HEK293 (cell line): ENCODE measurements around the gene KCNMA1.

Source experiments
- CTCF ChIA-PET: fragments of 350-600 bp; formaldehyde crosslinking; extraction: SDS; loops from one replicate; lab custom pipeline; 2021; ENCODE audit warnings: antibody characterized with exemption; lab: Yijun Ruan, JAX
- POLR2A ChIA-PET: fragments of 300-600 bp; formaldehyde crosslinking; extraction: SDS; loops from one replicate; lab custom pipeline; 2020; ENCODE audit warnings: antibody characterized with exemption, inconsistent platforms; lab: Yijun Ruan, JAX
- H3K27ac ChIP-seq: fragments of 200-500 bp; sonication (Bioruptor generic); 2 replicates; pipeline ENCODE4 v1.5.1; 2014; ENCODE audit warnings: low read depth, low read length, control low read depth, inconsistent platforms; ENCODE audit errors: extremely low read depth
- H3K36me3 ChIP-seq, 2 experiments: fragments of 200-500 bp in 1 of 2; sonication (Bioruptor generic) in 1 of 2; 1 replicate in 1 of 2; 2 replicates in 1 of 2; pipeline ENCODE4 v1.5.1; 2014 to 2017; ENCODE audit warnings: inconsistent platforms in 2 of 2, low read length in 2 of 2; ENCODE audit not compliant: control insufficient read depth in 2 of 2, insufficient read depth in 1 of 2
- H3K4me1 ChIP-seq: fragments of 200-500 bp; sonication (Bioruptor generic); 2 replicates; pipeline ENCODE4 v1.5.1; 2014; ENCODE audit warnings: mild to moderate bottlenecking, low read length, inconsistent platforms; ENCODE audit not compliant: control insufficient read depth, insufficient read depth
- H3K4me3 ChIP-seq: 2 replicates; pipeline ENCODE4 v1.5.1; 2011; ENCODE audit warnings: low read depth, mild to moderate bottlenecking, control low read depth, low read length, moderate library complexity
- H3K9me3 ChIP-seq: fragments of 200-500 bp; sonication (Bioruptor generic); 2 replicates; pipeline ENCODE4 v1.5.1; 2014; ENCODE audit warnings: low read depth, low read length, inconsistent platforms; ENCODE audit not compliant: control insufficient read depth, insufficient read depth
- GLI2 ChIP-seq: fragments of 450-650 bp; formaldehyde crosslinking; IDR thresholded peaks from 2 replicates; pipeline ENCODE4; 2017; ENCODE audit warnings: missing biosample characterization, missing genetic modification characterization, low read depth, borderline replicate concordance
- KLF16 ChIP-seq: fragments of 450-650 bp; formaldehyde crosslinking; IDR thresholded peaks from 2 replicates; pipeline ENCODE4 v1.5.1; 2017; ENCODE audit warnings: missing biosample characterization, missing genetic modification characterization
- KLF7 ChIP-seq: fragments of 450-650 bp; formaldehyde crosslinking; IDR thresholded peaks from 2 replicates; pipeline ENCODE4 v1.5.1; 2016; ENCODE audit warnings: missing biosample characterization, missing genetic modification characterization, borderline replicate concordance
- PRDM1 ChIP-seq: fragments of 450-650 bp; formaldehyde crosslinking; IDR thresholded peaks from 2 replicates; pipeline ENCODE4; 2016; ENCODE audit warnings: missing biosample characterization, missing genetic modification characterization
- ZBTB48 ChIP-seq: fragments of 450-650 bp; formaldehyde crosslinking; IDR thresholded peaks from 2 replicates; pipeline ENCODE4 v1.5.1; 2016; ENCODE audit warnings: missing biosample characterization, missing genetic modification characterization
- ZFP41 ChIP-seq: fragments of 450-650 bp; formaldehyde crosslinking; IDR thresholded peaks from 2 replicates; pipeline ENCODE4 v1.5.1; 2016; ENCODE audit warnings: missing biosample characterization, missing genetic modification characterization, borderline replicate concordance
- ZIC2 ChIP-seq: fragments of 450-650 bp; formaldehyde crosslinking; IDR thresholded peaks from 2 replicates; pipeline ENCODE4 v1.5.1; 2016; ENCODE audit warnings: missing biosample characterization, missing genetic modification characterization
- ZNF16 ChIP-seq: fragments of 450-650 bp; formaldehyde crosslinking; IDR thresholded peaks from 2 replicates; pipeline ENCODE4 v1.5.1; 2016; ENCODE audit warnings: low read depth, missing biosample characterization, missing genetic modification characterization
- ZNF2 ChIP-seq: fragments of 450-650 bp; formaldehyde crosslinking; IDR thresholded peaks from 2 replicates; pipeline ENCODE4 v1.5.1; 2016; ENCODE audit warnings: missing biosample characterization, missing genetic modification characterization
- ZNF223 ChIP-seq: fragments of 450-650 bp; formaldehyde crosslinking; IDR thresholded peaks from 2 replicates; pipeline ENCODE4 v1.5.1; 2016; ENCODE audit warnings: missing biosample characterization, missing genetic modification characterization
- ZNF239 ChIP-seq: fragments of 450-650 bp; formaldehyde crosslinking; IDR thresholded peaks from 2 replicates; pipeline ENCODE4 v1.5.1; 2016; ENCODE audit warnings: missing biosample characterization, missing genetic modification characterization
- ZNF423 ChIP-seq: fragments of 450-650 bp; formaldehyde crosslinking; IDR thresholded peaks from 2 replicates; pipeline ENCODE4 v1.5.1; 2016; ENCODE audit warnings: missing biosample characterization, missing genetic modification characterization
- ZNF501 ChIP-seq: fragments of 450-650 bp; formaldehyde crosslinking; IDR thresholded peaks from 2 replicates; pipeline ENCODE4 v1.5.1; 2016; ENCODE audit warnings: missing biosample characterization, missing genetic modification characterization
- ZNF549 ChIP-seq: fragments of 450-650 bp; IDR thresholded peaks from 2 replicates; pipeline ENCODE4 v1.5.1; 2018; ENCODE audit warnings: missing biosample characterization, missing genetic modification characterization, mild to moderate bottlenecking, inconsistent platforms, moderate library complexity
- ZNF561 ChIP-seq: fragments of 450-650 bp; IDR thresholded peaks from 2 replicates; pipeline ENCODE4 v1.5.1; 2018; ENCODE audit warnings: missing biosample characterization, missing genetic modification characterization, borderline replicate concordance
- ZNF571 ChIP-seq: fragments of 450-650 bp; formaldehyde crosslinking; IDR thresholded peaks from 2 replicates; pipeline ENCODE4 v1.5.0; 2017; ENCODE audit warnings: missing biosample characterization, missing genetic modification characterization
- ZNF600 ChIP-seq: fragments of 450-650 bp; formaldehyde crosslinking; IDR thresholded peaks from 2 replicates; pipeline ENCODE4 v1.5.1; 2016; ENCODE audit warnings: missing biosample characterization, missing genetic modification characterization
- ZNF629 ChIP-seq: fragments of 450-650 bp; formaldehyde crosslinking; IDR thresholded peaks from 2 replicates; pipeline ENCODE4 v1.5.1; 2017; ENCODE audit warnings: missing biosample characterization, missing genetic modification characterization
- ZNF701 ChIP-seq: fragments of 450-650 bp; formaldehyde crosslinking; IDR thresholded peaks from 2 replicates; pipeline ENCODE4 v1.5.1; 2016; ENCODE audit warnings: missing biosample characterization, missing genetic modification characterization
- TF ChIP-seq, protein P1 (sequence below): fragments of 450-650 bp; formaldehyde crosslinking; IDR thresholded peaks from 2 replicates; pipeline ENCODE4 v1.5.1; 2016; ENCODE audit warnings: missing biosample characterization, missing genetic modification characterization
- TF ChIP-seq, protein P2 (sequence below): fragments of 450-650 bp; formaldehyde crosslinking; IDR thresholded peaks from 2 replicates; pipeline ENCODE4 v1.5.1; 2016; ENCODE audit warnings: missing biosample characterization, missing genetic modification characterization

KCNMA1 gene

DNA sequence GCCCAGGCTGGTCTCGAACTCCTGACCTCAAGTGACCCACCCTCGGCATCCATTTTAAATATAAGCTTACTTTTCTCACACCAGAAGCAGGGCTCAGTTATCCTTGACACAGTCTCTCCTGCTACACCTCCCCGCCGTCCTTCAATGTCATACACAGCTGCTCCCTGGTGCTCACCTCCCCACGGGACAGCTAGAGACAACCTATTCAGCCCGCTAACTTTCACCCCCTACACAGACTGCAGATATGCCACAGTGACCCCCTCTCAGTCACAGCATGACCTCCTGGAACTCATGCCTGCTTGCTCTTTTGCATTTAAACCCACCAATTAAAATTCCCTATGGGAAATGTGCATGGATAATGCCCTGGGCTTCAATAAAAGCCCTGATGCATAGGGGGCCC is 44.2 kb upstream of the KCNMA1 start:
- Histone ChIP-seq H3K4me3 (no peak overlapping the region), H3K27ac (no peak overlapping the region), H3K9me3 (no peaks in the 10 kb centered on the region), H3K36me3 (no peaks in the 10 kb centered on the region), H3K4me1 (no peaks in the 10 kb centered on the region)
- ChIA-PET POLR2A (no interaction called here), CTCF (interaction anchor here (0.5 to 1.4 kb wide), 2 partner anchors 37 to 165 kb away, joined by 3 read pairs; no protein-coding TSS in a partner anchor)
- no peak for TF ChIP-seq ZBTB48 (tag by site-specific recombination)
- no peak for TF ChIP-seq KLF7 (tag by site-specific recombination)
- TF ChIP-seq ZIC2 (tag by site-specific recombination), result peak; percentile 93

DNA sequence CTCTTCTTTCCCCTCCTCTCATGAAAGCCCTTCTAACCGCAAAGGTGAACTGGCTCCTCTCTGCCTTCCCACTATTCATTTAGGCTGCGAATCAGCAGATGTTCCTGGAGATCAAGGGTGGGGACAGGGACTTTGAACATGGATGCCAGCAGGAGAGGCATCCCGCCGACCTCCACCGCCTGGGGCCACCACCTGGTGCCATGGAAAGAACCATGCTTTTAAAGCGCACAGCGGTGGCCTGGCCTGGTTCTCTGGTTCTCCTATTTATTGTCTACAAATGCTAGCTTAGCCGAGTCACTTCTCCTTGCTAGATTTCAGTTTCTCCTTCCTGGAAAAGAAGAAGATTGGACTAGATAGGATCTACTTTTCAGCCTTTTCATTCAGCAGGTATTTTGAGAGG is 43.2 kb upstream of the KCNMA1 start:
- H3K36me3 ChIP-seq, result no peaks in the 10 kb centered on the region
- no peaks in the 10 kb centered on the region for H3K9me3 ChIP-seq
- H3K4me1 ChIP-seq, result no peaks in the 10 kb centered on the region
- POLR2A ChIA-PET, result no interaction called here
- no peak overlapping the region for H3K27ac ChIP-seq
- TF ChIP-seq ZNF600 (tag by site-specific recombination) (no peak), ZIC2 (tag by site-specific recombination) (peak; percentile 45)
- TF ChIP-seq, all 188 proteins: peak for 1
- CTCF ChIA-PET, result no interaction called here
- no peak overlapping the region for H3K4me3 ChIP-seq

DNA sequence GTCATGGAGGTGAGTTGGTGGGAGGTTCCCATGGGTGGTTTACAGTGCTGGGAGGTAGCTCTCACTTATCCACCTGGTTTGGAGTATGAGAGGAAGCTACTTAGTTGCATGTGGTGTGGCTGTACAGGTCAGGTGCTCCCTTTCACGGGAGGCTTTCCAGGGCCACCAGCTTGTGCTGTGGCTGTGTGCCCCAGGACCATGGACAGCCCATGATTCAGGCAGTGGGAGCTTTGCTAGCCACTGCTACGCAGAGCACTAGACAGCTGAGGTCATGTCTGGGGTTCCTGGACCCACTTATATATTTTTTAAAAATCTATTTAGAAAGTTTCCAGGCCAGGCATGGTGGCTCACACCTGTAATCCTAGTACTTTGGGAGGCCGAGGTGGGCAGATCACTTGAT is 42.5 kb upstream of the KCNMA1 start:
- Histone ChIP-seq H3K27ac (no peak overlapping the region), H3K36me3 (no peaks in the 10 kb centered on the region), H3K4me3 (no peak overlapping the region), H3K4me1 (no peaks in the 10 kb centered on the region), H3K9me3 (no peaks in the 10 kb centered on the region)
- ChIA-PET CTCF (no interaction called here), POLR2A (no interaction called here)
- no peak for TF ChIP-seq ZNF501 (tag by site-specific recombination)
- TF ChIP-seq, protein P1, sequence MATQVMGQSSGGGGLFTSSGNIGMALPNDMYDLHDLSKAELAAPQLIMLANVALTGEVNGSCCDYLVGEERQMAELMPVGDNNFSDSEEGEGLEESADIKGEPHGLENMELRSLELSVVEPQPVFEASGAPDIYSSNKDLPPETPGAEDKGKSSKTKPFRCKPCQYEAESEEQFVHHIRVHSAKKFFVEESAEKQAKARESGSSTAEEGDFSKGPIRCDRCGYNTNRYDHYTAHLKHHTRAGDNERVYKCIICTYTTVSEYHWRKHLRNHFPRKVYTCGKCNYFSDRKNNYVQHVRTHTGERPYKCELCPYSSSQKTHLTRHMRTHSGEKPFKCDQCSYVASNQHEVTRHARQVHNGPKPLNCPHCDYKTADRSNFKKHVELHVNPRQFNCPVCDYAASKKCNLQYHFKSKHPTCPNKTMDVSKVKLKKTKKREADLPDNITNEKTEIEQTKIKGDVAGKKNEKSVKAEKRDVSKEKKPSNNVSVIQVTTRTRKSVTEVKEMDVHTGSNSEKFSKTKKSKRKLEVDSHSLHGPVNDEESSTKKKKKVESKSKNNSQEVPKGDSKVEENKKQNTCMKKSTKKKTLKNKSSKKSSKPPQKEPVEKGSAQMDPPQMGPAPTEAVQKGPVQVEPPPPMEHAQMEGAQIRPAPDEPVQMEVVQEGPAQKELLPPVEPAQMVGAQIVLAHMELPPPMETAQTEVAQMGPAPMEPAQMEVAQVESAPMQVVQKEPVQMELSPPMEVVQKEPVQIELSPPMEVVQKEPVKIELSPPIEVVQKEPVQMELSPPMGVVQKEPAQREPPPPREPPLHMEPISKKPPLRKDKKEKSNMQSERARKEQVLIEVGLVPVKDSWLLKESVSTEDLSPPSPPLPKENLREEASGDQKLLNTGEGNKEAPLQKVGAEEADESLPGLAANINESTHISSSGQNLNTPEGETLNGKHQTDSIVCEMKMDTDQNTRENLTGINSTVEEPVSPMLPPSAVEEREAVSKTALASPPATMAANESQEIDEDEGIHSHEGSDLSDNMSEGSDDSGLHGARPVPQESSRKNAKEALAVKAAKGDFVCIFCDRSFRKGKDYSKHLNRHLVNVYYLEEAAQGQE (tag by site-specific recombination), result peak; percentile 89

DNA sequence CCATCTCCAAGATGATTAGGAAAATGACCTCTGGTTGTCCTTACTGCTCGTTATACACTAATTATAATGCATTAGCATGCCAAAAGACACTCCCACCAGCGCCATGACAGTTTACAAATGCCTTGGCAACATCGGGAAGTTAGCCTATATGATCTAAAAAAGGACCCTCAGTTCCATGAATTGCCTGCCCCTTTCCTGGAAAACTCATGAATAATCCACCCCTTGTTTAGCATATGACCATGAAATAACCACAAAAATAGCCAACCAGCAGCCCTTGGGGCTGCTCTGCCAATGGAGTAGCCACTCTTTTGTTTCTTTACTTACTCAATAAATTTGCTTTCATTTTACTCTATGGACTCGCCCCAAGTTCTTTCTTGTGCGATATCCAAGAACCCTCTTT is 41.6 kb upstream of the KCNMA1 start:
- POLR2A ChIA-PET, result no interaction called here
- no peak for TF ChIP-seq ZNF549
- TF ChIP-seq KLF16 (tag by site-specific recombination), result no peak
- no peaks in the 10 kb centered on the region for H3K4me1 ChIP-seq
- no peaks in the 10 kb centered on the region for H3K9me3 ChIP-seq
- H3K36me3 ChIP-seq, result no peaks in the 10 kb centered on the region
- no peak overlapping the region for H3K27ac ChIP-seq
- no peak overlapping the region for H3K4me3 ChIP-seq
- CTCF ChIA-PET, result no interaction called here

DNA sequence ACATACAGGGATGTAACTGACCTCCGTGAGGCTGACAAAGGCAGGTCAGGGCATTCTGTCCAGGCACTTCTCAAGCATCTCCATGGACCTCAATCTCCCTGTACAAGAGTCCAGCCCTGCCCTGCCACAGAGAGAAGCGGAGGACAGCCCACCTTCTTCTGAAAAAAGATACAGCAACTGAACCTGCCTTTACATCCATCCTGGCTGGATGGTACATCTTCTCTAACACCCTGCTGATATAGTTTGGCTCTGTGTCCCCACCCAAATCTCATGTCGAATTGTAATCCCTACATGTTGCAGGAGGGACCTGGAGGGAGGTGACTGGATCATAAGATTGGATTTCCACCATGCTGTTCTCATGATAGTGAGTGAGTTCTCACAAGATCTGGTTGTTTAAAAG is 40.5 kb upstream of the KCNMA1 start:
- Histone ChIP-seq H3K27ac (no peak overlapping the region), H3K9me3 (no peaks in the 10 kb centered on the region), H3K4me3 (no peak overlapping the region), H3K4me1 (no peaks in the 10 kb centered on the region), H3K36me3 (no peaks in the 10 kb centered on the region)
- ChIA-PET CTCF (no interaction called here), POLR2A (no interaction called here)
- TF ChIP-seq ZNF561 (tag by site-specific recombination) (no peak), ZNF571 (tag by site-specific recombination) (no peak), ZNF701 (tag by site-specific recombination) (no peak), ZFP41 (tag by site-specific recombination) (no peak), GLI2 (tag by site-specific recombination) (no peak), ZNF629 (tag by site-specific recombination) (no peak), ZNF2 (no peak), ZNF16 (tag by site-specific recombination) (no peak), PRDM1 (no peak), ZNF423 (no peak), ZNF223 (tag by site-specific recombination) (no peak), ZNF239 (no peak)
- TF ChIP-seq, protein P2, sequence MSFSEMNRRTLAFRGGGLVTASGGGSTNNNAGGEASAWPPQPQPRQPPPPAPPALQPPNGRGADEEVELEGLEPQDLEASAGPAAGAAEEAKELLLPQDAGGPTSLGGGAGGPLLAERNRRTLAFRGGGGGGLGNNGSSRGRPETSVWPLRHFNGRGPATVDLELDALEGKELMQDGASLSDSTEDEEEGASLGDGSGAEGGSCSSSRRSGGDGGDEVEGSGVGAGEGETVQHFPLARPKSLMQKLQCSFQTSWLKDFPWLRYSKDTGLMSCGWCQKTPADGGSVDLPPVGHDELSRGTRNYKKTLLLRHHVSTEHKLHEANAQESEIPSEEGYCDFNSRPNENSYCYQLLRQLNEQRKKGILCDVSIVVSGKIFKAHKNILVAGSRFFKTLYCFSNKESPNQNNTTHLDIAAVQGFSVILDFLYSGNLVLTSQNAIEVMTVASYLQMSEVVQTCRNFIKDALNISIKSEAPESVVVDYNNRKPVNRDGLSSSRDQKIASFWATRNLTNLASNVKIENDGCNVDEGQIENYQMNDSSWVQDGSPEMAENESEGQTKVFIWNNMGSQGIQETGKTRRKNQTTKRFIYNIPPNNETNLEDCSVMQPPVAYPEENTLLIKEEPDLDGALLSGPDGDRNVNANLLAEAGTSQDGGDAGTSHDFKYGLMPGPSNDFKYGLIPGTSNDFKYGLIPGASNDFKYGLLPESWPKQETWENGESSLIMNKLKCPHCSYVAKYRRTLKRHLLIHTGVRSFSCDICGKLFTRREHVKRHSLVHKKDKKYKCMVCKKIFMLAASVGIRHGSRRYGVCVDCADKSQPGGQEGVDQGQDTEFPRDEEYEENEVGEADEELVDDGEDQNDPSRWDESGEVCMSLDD (tag by site-specific recombination), result no peak
